H1 (cell line): ENCODE results near the gene SRPRB. TPM values are rescaled to one million over a fixed set of nuclear protein-coding genes. Genes with fewer than 3 reads are reported as not detected.

Experiments used
- CTCF ChIA-PET: fragments of 300-600 bp; sonication (Branson Sonifier 250); formaldehyde crosslinking; loops from one replicate; lab custom pipeline; 2021; ENCODE audit not compliant: partially characterized antibody; lab: Charles Lee
- POLR2A ChIA-PET: fragments of 300-600 bp; sonication (Branson Sonifier 250); formaldehyde crosslinking; loops from one replicate; lab custom pipeline; 2021; ENCODE audit warnings: inconsistent platforms; ENCODE audit not compliant: partially characterized antibody; lab: Charles Lee
- DNase-seq, 2 experiments: peaks; one replicate each; pipeline versions ENCODE4 v3.0.0 to v3.0.0-alpha.2; 2010 to 2022; ENCODE audit warnings: low spot score in 2 of 2, low read depth in 1 of 2, mixed read lengths in 1 of 2
- FAIRE-seq: peaks from 2 replicates; lab custom pipeline; 2011; peaks lifted over from hg19 to GRCh38; lab: Jason Lieb, UNC
- H2AFZ ChIP-seq: 2 replicates; pipeline ENCODE4 v1.8.1; 2012; ENCODE audit warnings: low read length, inconsistent platforms
- H2AK5ac ChIP-seq: 2 replicates; pipeline ENCODE4 v1.6.1; 2013; ENCODE audit warnings: low read depth, low read length
- H2BK120ac ChIP-seq: replicated peaks from 2 replicates; pipeline ENCODE3; 2013; ENCODE audit warnings: low read depth, low read length, inconsistent platforms
- H2BK12ac ChIP-seq: 2 replicates; pipeline ENCODE4 v1.6.1; 2013; ENCODE audit warnings: low read depth, low read length
- H2BK15ac ChIP-seq: 2 replicates; pipeline ENCODE4 v1.6.1; 2013; ENCODE audit warnings: low read length
- H2BK20ac ChIP-seq: 2 replicates; pipeline ENCODE4 v1.6.1; 2013; ENCODE audit warnings: low read length
- H2BK5ac ChIP-seq: 2 replicates; pipeline ENCODE4 v1.6.1; 2013; ENCODE audit warnings: low read depth, low read length
- H3K14ac ChIP-seq: 2 replicates; pipeline ENCODE4 v1.6.1; 2013; ENCODE audit warnings: inconsistent platforms; ENCODE audit not compliant: insufficient read length
- H3K18ac ChIP-seq: 2 replicates; pipeline ENCODE4 v1.6.1; 2013; ENCODE audit warnings: low read length; ENCODE audit errors: extremely low read depth
- H3K23ac ChIP-seq: 2 replicates; pipeline ENCODE4 v1.6.1; 2013; ENCODE audit warnings: inconsistent platforms; ENCODE audit not compliant: insufficient read length
- H3K23me2 ChIP-seq: 2 replicates; pipeline ENCODE4 v1.6.1; 2013; ENCODE audit warnings: low read depth, low read length
- H3K27ac ChIP-seq: 2 replicates; pipeline ENCODE4 v1.6.1; 2011; ENCODE audit warnings: low read depth, low read length, inconsistent platforms
- H3K27me3 ChIP-seq, 4 experiments: replicated peaks in 1 of 4; 1 replicate in 1 of 4; 2 replicates in 3 of 4; pipeline versions ENCODE4 v1.6.1 to v1.8.1; 2011 to 2013; ENCODE audit warnings: low read length in 3 of 4, mild to moderate bottlenecking in 3 of 4, inconsistent platforms in 2 of 4, mixed read lengths in 2 of 4, moderate library complexity in 1 of 4; ENCODE audit not compliant: control insufficient read depth in 3 of 4, insufficient read depth in 3 of 4; ENCODE audit errors: extremely low read depth in 1 of 4
- H3K36me3 ChIP-seq, 4 experiments: 2 replicates each; pipeline versions ENCODE4 v1.6.1 to v1.8.1; 2011 to 2013; ENCODE audit warnings: mild to moderate bottlenecking in 4 of 4, low read length in 3 of 4, moderate library complexity in 2 of 4, control low read depth in 1 of 4, inconsistent platforms in 1 of 4; ENCODE audit not compliant: insufficient read depth in 4 of 4, control insufficient read depth in 2 of 4
- H3K4ac ChIP-seq: replicated peaks from 2 replicates; pipeline ENCODE3; 2013; ENCODE audit warnings: low read length, low read depth, mixed read lengths, inconsistent platforms; ENCODE audit not compliant: insufficient read length
- H3K4me1 ChIP-seq, 4 experiments: replicated peaks in 1 of 4; 1 replicate in 1 of 4; 2 replicates in 3 of 4; pipeline versions ENCODE4 v1.6.1 to v1.8.1; 2011 to 2013; ENCODE audit warnings: low read length in 3 of 4, inconsistent platforms in 2 of 4, mixed read lengths in 1 of 4; ENCODE audit not compliant: insufficient read depth in 4 of 4, control insufficient read depth in 3 of 4
- H3K4me2 ChIP-seq, 2 experiments: 2 replicates each; pipeline versions ENCODE4 v1.6.1 to v1.8.1; 2011 to 2013; ENCODE audit warnings: low read depth in 2 of 2, low read length in 2 of 2, control low read depth in 1 of 2, inconsistent platforms in 1 of 2, mild to moderate bottlenecking in 1 of 2; ENCODE audit not compliant: insufficient read depth in 1 of 2
- H3K4me3 ChIP-seq, 4 experiments: fragments of 200-600, 300-600 bp in 1 of 4; sonication (generic), shearing (Covaris generic), sonication (Bioruptor Twin) in 1 of 4; 2 replicates each; pipeline versions ENCODE4 v1.5.1 to v1.8.1; 2011 to 2016; ENCODE audit warnings: low read length in 4 of 4, low read depth in 3 of 4, control low read depth in 2 of 4, inconsistent platforms in 2 of 4, mild to moderate bottlenecking in 2 of 4, mixed read lengths in 1 of 4, moderate library complexity in 1 of 4; ENCODE audit not compliant: insufficient read depth in 2 of 4; ENCODE audit errors: extremely low read depth in 1 of 4
- H3K56ac ChIP-seq: replicated peaks from 2 replicates; pipeline ENCODE3; 2013; ENCODE audit warnings: low read depth, mild to moderate bottlenecking, mixed read lengths, low read length, inconsistent platforms; ENCODE audit not compliant: insufficient read length
- H3K79me1 ChIP-seq: 2 replicates; pipeline ENCODE4 v1.6.1; 2013; ENCODE audit warnings: low read depth, low read length, control low read depth
- H3K79me2 ChIP-seq, 2 experiments: 2 replicates each; pipeline versions ENCODE4 v1.6.1 to v1.8.1; 2012 to 2013; ENCODE audit warnings: low read length in 2 of 2, mild to moderate bottlenecking in 2 of 2, inconsistent platforms in 1 of 2; ENCODE audit not compliant: insufficient read depth in 2 of 2, control insufficient read depth in 1 of 2
- H3K9ac ChIP-seq, 4 experiments: replicated peaks in 1 of 4; 1 replicate in 1 of 4; 2 replicates in 3 of 4; pipeline versions ENCODE4 v1.6.1 to v1.8.1; 2011 to 2013; ENCODE audit warnings: low read depth in 3 of 4, low read length in 3 of 4, control low read depth in 2 of 4, mild to moderate bottlenecking in 2 of 4, moderate library complexity in 2 of 4, inconsistent platforms in 1 of 4; ENCODE audit errors: extremely low read depth in 1 of 4
- H3K9me3 ChIP-seq, 2 experiments: 2 replicates each; pipeline versions ENCODE4 v1.6.1 to v1.8.1; 2012 to 2013; ENCODE audit warnings: mild to moderate bottlenecking in 2 of 2, moderate library complexity in 2 of 2, control low read depth in 1 of 2, inconsistent platforms in 1 of 2, low read depth in 1 of 2, low read length in 1 of 2, mixed read lengths in 1 of 2; ENCODE audit not compliant: insufficient read depth in 2 of 2
- H4K20me1 ChIP-seq, 2 experiments: replicated peaks in 1 of 2; 2 replicates each; pipeline versions ENCODE3 to v1.8.1; 2011 to 2013; ENCODE audit warnings: inconsistent platforms in 2 of 2, low read length in 2 of 2, mild to moderate bottlenecking in 1 of 2; ENCODE audit not compliant: insufficient read depth in 2 of 2, control insufficient read depth in 1 of 2
- H4K5ac ChIP-seq: 2 replicates; pipeline ENCODE4 v1.6.1; 2013; ENCODE audit warnings: low read length, low read depth, mixed read lengths, inconsistent platforms; ENCODE audit not compliant: insufficient read length
- H4K8ac ChIP-seq: 2 replicates; pipeline ENCODE4 v1.8.0; 2013; ENCODE audit warnings: mild to moderate bottlenecking, moderate library complexity, low read length, inconsistent platforms; ENCODE audit not compliant: insufficient read depth; ENCODE audit errors: extremely low read depth
- H4K91ac ChIP-seq: replicated peaks from 2 replicates; pipeline ENCODE3; 2013; ENCODE audit warnings: low read length, mixed read lengths, inconsistent platforms; ENCODE audit not compliant: insufficient read length
- CEBPB ChIP-seq: IDR thresholded peaks from 2 replicates; pipeline ENCODE4 v1.6.1; 2012; ENCODE audit warnings: low read depth, low read length
- FOSL1 ChIP-seq: IDR thresholded peaks from 2 replicates; pipeline ENCODE4 v1.6.1; 2011; ENCODE audit warnings: mild to moderate bottlenecking, low read depth, low read length, moderate library complexity; ENCODE audit not compliant: insufficient read depth
- GABPA ChIP-seq: IDR thresholded peaks from 2 replicates; pipeline ENCODE4 v1.6.1; 2011; ENCODE audit warnings: mild to moderate bottlenecking, low read length, moderate library complexity, borderline replicate concordance; ENCODE audit not compliant: insufficient read depth
- HDAC6 ChIP-seq: IDR thresholded peaks from one replicate; pipeline ENCODE4 v1.7.1; 2012; ENCODE audit warnings: low read depth, mild to moderate bottlenecking, inconsistent platforms, low read length, moderate library complexity
- JUND ChIP-seq: IDR thresholded peaks from 2 replicates; pipeline ENCODE4 v1.6.1; 2011; ENCODE audit warnings: mild to moderate bottlenecking, improper control_type of control experiment, low read length
- MAFK ChIP-seq: IDR thresholded peaks from 2 replicates; pipeline ENCODE4 v1.6.1; 2012; ENCODE audit warnings: low read depth, mild to moderate bottlenecking, improper control_type of control experiment, low read length
- POLR2AphosphoS5 ChIP-seq: IDR thresholded peaks from 2 replicates; pipeline ENCODE4 v1.6.1; 2011; ENCODE audit warnings: low read depth, low read length
- TCF12 ChIP-seq: IDR thresholded peaks from 2 replicates; pipeline ENCODE4 v1.6.1; 2011; ENCODE audit warnings: low read depth, mild to moderate bottlenecking, low read length
- WGBS, 2 experiments: shearing (Covaris generic) in 1 of 2; methylation state at CpG; one replicate each; pipeline versions ENCODE4 v1.1.6 to v1.1.7; 2013 to 2015; ENCODE audit warnings: low lambda C conversion rate in 2 of 2, mixed read lengths in 2 of 2, inconsistent platforms in 1 of 2, low coverage in 1 of 2, missing lambda C conversion rate in 1 of 2; ENCODE audit not compliant: insufficient replicate concordance in 2 of 2, insufficient coverage in 1 of 2, insufficient read length in 1 of 2; ENCODE audit errors: extremely low coverage in 1 of 2, missing lambda C conversion rate in 1 of 2; 5-methylcytosine and 5-hydroxymethylcytosine counted together
- polyA plus RNA-seq, 7 experiments: library from polyadenylated mRNA; depleted of rRNA in 3 of 7; stranded (reverse) in 5 of 7; unstranded in 2 of 7; fragments of >200 nt in 5 of 7; fragments of 200-250 nt in 2 of 7; gene quantifications; 1 replicate in 5 of 7; 2 replicates in 1 of 7; 4 replicates in 1 of 7; pipeline versions ENCODE4 v1.2.1 to v1.2.3, GENCODE V29; 2011 to 2013; ENCODE audit warnings: missing spikeins in 2 of 7, mixed read lengths in 2 of 7
- total RNA-seq: library from RNA; stranded (reverse); fragmentation: NEBNext Ultra II Directional; extraction: Animal tissue kit (Norgen Biotek cat#: 25700); gene quantifications from 2 replicates; pipeline ENCODE4 v1.2.1, GENCODE V29; 2021

Gene SRPRB
- total and polyA plus RNA-seq, 2 of the 8 experiments (the other 6 are each of a cell fraction or from before 2014, with no cell fraction given): 15.9 to 49.8 TPM

DNA sequence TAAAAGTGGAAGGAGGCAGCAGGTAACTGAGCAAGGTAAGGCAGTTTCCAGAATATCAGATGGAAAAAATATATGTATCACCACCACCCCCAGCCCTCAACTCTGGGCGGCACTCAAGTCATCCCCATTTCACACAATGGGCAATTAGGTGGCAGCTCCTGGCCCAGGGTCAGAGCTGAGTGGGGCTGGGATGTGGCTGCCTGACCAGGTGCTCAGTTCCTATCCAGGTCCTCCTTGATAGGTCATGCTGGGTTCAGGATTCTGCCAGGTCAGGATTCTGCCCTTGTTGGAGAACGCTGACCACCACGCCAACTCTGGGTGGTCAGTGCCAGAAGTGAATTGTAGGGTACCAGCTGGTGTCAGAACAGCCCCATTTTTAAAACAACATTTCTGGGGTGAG lies 60.5 kb downstream of the SRPRB start:
- H3K9ac ChIP-seq: no peak overlapping the region
- no peak overlapping the region for H4K5ac ChIP-seq
- 100% methylated on average over 3 of the region's 3 CpGs; no CpG with 5 or more reads in 1 of the 2 experiments for WGBS, 2 experiments
- H4K91ac ChIP-seq: no peak overlapping the region
- H3K4me2 ChIP-seq: no peak overlapping the region
- no peaks in the 10 kb centered on the region for H3K79me2 ChIP-seq
- no peaks in the 10 kb centered on the region for H3K27me3 ChIP-seq
- H4K20me1 ChIP-seq: no peaks in the 10 kb centered on the region
- no peak overlapping the region for H2AFZ ChIP-seq
- H4K8ac ChIP-seq: no peak overlapping the region
- no peak overlapping the region for H2AK5ac ChIP-seq
- no peaks in the 10 kb centered on the region for H3K36me3 ChIP-seq
- FAIRE-seq (no peak), DNase-seq (no peak)
- no peak for TF ChIP-seq FOSL1
- TF ChIP-seq POLR2AphosphoS5: no peak
- TF ChIP-seq MAFK: no peak
- TF ChIP-seq GABPA: no peak
- no peak for TF ChIP-seq JUND
- no peak for TF ChIP-seq HDAC6
- no peak for TF ChIP-seq CEBPB
- no peak for TF ChIP-seq TCF12
- no peak overlapping the region for H2BK5ac ChIP-seq
- H2BK12ac ChIP-seq: no peak overlapping the region
- no peak overlapping the region for H3K23ac ChIP-seq
- CTCF ChIA-PET: interaction anchor here (0.7 to 3.8 kb wide), 9 partner anchors 9 to 63 kb away, joined by 3 to 17 read pairs (median 6); no protein-coding TSS in a partner anchor
- no peak overlapping the region for H2BK15ac ChIP-seq
- H3K27ac ChIP-seq: no peak overlapping the region
- no peak overlapping the region for H3K4me3 ChIP-seq
- no peak overlapping the region for H2BK20ac ChIP-seq
- no peak overlapping the region for H3K14ac ChIP-seq
- no peaks in the 10 kb centered on the region for H3K23me2 ChIP-seq
- H3K79me1 ChIP-seq: no peaks in the 10 kb centered on the region
- POLR2A ChIA-PET: no interaction called here
- H2BK120ac ChIP-seq: no peak overlapping the region
- no peak overlapping the region for H3K18ac ChIP-seq
- H3K56ac ChIP-seq: no peak overlapping the region
- H3K4me1 ChIP-seq: peaks cover 0 to 2% (median 0%) of the 10 kb centered on the region in 4 experiments; a peak in 3 of 7 replicates
- H3K9me3 ChIP-seq: no peaks in the 10 kb centered on the region
- no peak overlapping the region for H3K4ac ChIP-seq
